Midbrain (tissue), 1 donor: Measurements from ENCODE around the gene FHL3.
"Not testable (repeated sequence)": the region's sequence is repeated elsewhere in the genome, so short reads cannot be mapped to it uniquely, and the experiment has no call there.

Experiments
- DNase-seq: peaks from one replicate; lab custom pipeline; 2025; lab: John Stamatoyannopoulos, UW

The FHL3 gene

DNA sequence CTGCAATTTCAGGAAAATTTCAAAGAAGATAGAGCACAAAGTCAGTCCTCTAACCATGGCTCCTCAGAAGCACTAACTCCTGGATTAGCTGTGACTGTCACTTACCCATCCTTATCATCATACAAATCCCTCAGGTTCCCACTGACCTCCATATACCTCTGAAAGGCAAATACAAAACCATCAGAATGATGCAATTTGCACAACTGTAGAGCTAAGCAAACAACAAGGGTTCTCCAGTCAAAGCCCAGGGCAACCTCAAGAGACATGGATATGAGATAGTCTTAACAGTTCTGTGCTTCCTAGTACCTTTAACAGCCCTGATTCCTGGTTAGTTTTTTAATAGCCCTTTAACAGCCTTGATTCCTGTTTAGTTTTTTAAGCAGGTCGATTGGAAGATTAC, 17.6 kb downstream of the FHL3 start:
- DNase-seq, result no peak

- no peak for DNase-seq
Measured at GRCh38 chr1:37983546-37983945, 21.8 kb downstream of the FHL3 start.

GRCh38 chr1:37978541-37978940, 26.8 kb downstream of the FHL3 start:
- DNase-seq, result no peak

GRCh38 chr1:37975083-37975482, 30.2 kb downstream of the FHL3 start:
- peak; percentile 10 for DNase-seq

DNA sequence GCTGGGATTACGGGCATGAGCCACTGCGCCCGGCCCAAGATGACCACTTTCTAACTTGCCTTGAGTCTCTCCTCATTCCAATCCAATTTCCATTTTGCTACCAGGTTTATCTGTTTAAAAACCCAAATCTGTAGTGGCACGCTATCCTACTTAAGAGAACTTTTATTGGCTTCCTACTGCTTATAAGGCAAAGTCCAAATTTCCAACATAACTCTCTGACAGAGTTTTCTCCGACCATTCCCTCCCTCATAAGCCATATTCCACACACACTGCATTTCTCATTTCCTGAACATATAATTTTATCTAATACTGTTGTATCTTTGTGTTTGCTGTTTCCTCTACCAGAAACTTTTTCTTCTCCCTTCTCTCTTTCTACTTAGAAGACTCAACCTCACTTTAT, 30.7 kb downstream of the FHL3 start:
- no peak for DNase-seq

GRCh38 chr1:37973684-37974083, 31.6 kb downstream of the FHL3 start:
- not testable (repeated sequence) for DNase-seq

DNA sequence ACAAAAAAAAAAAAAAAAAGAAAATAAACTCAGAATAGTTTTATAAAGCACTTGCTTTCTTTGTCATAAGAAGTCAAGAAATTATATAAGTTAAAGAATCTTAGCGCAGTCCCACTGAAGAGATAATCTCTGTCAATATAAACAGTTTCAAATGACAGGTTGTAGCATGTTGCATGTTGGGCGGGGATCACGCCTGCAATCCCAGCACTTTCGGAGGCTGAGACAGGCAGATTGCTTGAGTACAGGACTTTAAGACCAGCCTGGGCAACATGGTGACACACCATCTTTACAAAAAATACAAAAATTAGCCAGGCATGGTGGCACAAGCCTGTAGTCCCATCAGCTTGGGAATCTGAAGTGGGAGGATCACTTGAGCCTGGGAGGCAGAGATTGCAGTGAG, 40.0 kb downstream of the FHL3 start:
- no peak for DNase-seq

DNA sequence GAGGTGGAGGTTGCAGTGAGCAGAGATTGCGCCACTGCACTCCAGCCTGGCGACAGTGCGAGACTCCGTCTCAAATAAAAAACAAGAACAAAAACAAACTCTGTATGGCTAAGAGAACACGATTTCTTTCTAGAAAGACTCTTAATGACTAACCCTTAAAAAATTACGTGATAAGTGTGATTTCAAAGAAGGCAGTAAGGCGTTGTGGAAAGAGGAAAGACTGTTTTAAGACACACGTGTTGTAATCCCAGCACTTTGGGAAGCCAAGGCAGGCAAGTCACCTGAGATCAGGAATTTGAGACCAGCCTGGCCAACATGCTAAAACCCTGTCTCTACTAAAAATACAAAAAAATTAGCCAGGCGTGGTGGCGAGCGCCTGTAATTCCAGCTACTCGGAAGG, 41.2 kb downstream of the FHL3 start:
- not testable (repeated sequence) for DNase-seq

GRCh38 chr1:37958690-37959089, 46.6 kb downstream of the FHL3 start:
- DNase-seq, result no peak

GRCh38 chr1:37955685-37956084, 49.6 kb downstream of the FHL3 start:
- DNase-seq, result no peak

- no peak for DNase-seq
Measured at GRCh38 chr1:37954316-37954971, 50.9 kb downstream of the FHL3 start.

GRCh38 chr1:37952738-37953137, 52.6 kb downstream of the FHL3 start:
- no peak for DNase-seq

DNA sequence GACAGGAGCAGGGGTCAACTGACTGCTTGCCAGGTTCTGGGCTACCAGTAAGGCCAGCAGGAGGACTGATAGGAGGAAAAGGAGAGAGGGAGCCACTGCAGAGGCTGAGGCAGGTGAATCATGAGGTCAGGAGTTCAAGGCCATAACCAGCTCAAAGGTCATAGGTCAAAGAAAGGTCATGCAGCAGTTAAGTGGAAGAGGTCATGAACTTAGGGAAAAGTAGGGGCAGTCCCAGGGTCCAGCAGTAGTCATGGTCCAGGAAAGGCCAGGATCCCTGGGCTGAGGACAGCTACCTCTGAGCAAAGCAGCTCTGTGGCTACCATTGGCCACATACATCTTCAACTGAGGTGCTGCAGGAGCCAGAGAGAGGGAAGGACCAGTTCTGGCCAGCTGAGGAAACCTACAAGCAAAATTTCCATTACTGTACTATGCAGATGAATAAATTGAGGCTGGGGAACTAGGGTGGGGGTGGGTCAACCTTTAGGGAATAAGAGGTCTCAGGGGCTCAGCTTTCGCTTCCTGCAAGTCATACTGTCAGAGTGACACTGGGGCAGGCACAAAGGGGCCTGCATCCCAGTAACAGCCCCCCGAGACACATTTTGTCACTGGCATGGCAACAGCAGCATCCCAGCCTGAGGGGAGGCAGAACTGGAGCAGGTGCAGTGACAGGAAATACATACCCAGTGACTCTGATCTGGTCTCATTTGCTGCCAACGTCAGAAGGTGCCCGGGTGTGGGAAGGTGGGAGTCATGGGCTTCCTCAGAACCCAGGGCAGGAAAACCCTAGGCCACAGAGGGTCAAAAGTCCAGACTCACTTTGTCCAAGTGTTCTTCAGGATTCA, 53.3 kb downstream of the FHL3 start:
- no peak for DNase-seq

GRCh38 chr1:37951041-37951782, 54.1 kb downstream of the FHL3 start:
- no peak for DNase-seq

DNA sequence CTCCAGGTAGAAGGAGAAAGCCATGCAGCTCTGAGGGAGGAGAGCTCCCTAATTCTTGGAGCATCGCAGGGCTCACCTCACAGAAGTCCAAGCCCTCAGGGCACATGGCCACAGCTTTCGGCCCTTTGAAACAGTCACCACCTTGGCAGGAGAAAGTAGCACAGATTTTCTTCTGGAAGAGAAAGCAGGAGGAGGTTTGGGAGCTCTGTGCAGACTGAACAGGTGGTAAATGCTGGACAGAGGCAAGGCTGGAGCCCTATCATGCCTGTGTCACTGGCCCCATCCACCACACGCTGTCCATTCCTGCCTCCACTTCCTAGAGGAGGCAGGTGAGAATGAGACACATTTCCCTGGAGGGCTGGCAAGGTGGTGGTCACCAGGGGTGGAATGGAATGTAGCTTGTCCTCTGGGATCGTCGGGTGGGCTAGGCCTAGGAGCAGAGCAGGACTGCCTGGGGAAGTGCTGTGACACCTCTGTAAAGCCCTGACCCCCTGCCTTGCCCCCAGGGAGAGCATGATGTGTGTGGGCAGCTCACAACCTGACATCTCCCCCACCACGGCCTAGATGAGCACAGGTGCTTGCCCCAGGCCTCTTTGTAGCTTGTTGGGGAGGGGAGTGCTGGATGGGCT, 55.7 kb downstream of the FHL3 start:
- no peak for DNase-seq

DNA sequence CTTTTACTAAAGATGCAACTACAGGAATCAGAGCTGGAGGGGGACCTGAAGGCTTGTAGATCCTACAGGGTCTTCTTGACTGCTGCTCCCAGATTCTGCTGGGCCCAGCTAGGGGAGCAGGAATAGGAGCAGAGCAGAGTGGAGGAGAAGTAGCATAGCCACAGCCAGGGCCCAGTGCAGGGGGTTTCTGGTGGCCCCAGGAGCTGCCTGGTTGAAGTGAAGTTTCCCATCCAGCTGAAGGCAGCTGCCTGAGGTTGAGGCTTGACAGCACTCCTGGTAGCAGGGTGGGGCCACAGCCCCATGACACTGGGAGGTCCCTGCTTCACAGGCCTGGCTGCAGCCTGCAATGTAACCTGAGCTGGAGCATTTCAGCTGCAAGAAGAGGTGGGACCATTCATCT, 56.5 kb downstream of the FHL3 start:
- DNase-seq, result no peak

GRCh38 chr1:37948166-37948565, 57.1 kb downstream of the FHL3 start:
- no peak for DNase-seq

DNA sequence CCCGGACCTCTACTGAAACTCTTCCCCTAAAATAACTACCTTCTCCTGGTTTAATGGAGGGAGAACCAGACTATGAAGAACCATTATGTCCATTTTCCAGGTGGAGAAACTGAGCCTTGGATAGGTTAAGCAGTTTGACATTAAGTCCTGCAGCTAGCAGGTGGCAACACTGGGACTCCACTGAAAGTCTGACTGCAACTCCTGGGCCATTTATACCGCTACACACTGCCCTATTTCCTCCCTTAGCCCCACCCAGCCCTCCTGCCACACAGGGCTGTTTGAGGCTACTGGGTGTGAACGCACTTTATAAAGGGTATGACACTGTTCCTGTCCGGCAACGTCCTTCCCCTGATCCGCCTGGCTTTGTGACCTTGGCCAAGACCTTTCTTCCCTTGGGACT, 58.0 kb downstream of the FHL3 start:
- DNase-seq, result no peak
